HFFc6 (cell line): Measurements from ENCODE around the gene LARGE1. TPM values are rescaled to one million over a fixed set of nuclear protein-coding genes. Genes with fewer than 3 reads are reported as not detected.

Experiments used
- DNase-seq: peaks from one replicate; pipeline ENCODE4 v3.0.0-alpha.2; 2018
- H3K27ac Mint-ChIP-seq: 2 replicates; pipeline ENCODE4 v1.8.0; 2020; ENCODE audit warnings: mild to moderate bottlenecking, mixed read lengths
- H3K27me3 Mint-ChIP-seq: 2 replicates; pipeline ENCODE4 v1.8.0; 2021; ENCODE audit warnings: mild to moderate bottlenecking, moderate library complexity, mixed read lengths; ENCODE audit not compliant: insufficient read depth
- H3K36me3 Mint-ChIP-seq: 2 replicates; pipeline ENCODE4 v1.8.0; 2021; ENCODE audit warnings: low read depth, mixed read lengths
- H3K4me1 Mint-ChIP-seq: 2 replicates; pipeline ENCODE4 v1.8.0; 2020; ENCODE audit warnings: low read depth, mixed read lengths
- H3K4me3 Mint-ChIP-seq: 2 replicates; pipeline ENCODE4 v1.8.0; 2020; ENCODE audit warnings: mild to moderate bottlenecking, moderate library complexity, mixed read lengths
- H3K9me3 Mint-ChIP-seq: 2 replicates; pipeline ENCODE4 v1.8.0; 2020; ENCODE audit warnings: mild to moderate bottlenecking, mixed read lengths
- total RNA-seq, 6 experiments: library from RNA; stranded (reverse); fragmentation: NEBNext Ultra II Directional; extraction: Animal tissue kit (Norgen Biotek cat#: 25700); gene quantifications; 2 replicates in 1 of 6; 3 replicates in 5 of 6; pipeline ENCODE4 v1.2.3, GENCODE V29; 2021
- TF ChIP-seq, protein P1 (sequence below): fragments of 200-600 bp; sonication (generic); IDR thresholded peaks from 2 replicates; pipeline ENCODE4 v1.5.0; 2021; ENCODE audit warnings: antibody characterized with exemption, mild to moderate bottlenecking

Gene LARGE1
- total RNA-seq, 6 experiments from 2014 or later, result 4.9 to 7.3 (median 6.5) TPM

DNA sequence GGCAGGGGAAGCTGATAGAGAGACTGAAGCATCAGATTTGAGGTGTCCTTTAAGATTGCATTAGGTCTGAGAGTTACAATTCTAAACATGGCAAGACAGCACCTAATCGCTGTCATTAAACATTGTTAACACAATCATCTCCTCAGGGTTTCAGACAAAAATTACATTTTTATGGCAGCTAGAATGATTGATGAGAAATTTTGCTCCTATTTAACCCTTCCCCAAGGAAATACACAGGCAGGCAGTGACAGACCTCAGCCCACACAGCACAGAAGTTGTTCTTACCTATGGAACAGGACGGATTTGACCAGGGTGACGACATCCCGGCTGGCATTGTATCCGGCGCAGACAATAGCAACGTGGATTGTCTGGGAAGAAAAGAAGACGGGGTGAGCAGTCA lies 294.3 kb downstream of the LARGE1 start:
- Mint-ChIP-seq H3K9me3 (peaks cover 67% of the 10 kb centered on the region), H3K4me3 (no peak overlapping the region), H3K4me1 (no peaks in the 10 kb centered on the region), H3K27me3 (peaks cover 1% of the 10 kb centered on the region), H3K36me3 (peaks cover 4% of the 10 kb centered on the region; the same call in 1 of the 2 replicates), H3K27ac (no peak overlapping the region)
- TF ChIP-seq, protein P1, sequence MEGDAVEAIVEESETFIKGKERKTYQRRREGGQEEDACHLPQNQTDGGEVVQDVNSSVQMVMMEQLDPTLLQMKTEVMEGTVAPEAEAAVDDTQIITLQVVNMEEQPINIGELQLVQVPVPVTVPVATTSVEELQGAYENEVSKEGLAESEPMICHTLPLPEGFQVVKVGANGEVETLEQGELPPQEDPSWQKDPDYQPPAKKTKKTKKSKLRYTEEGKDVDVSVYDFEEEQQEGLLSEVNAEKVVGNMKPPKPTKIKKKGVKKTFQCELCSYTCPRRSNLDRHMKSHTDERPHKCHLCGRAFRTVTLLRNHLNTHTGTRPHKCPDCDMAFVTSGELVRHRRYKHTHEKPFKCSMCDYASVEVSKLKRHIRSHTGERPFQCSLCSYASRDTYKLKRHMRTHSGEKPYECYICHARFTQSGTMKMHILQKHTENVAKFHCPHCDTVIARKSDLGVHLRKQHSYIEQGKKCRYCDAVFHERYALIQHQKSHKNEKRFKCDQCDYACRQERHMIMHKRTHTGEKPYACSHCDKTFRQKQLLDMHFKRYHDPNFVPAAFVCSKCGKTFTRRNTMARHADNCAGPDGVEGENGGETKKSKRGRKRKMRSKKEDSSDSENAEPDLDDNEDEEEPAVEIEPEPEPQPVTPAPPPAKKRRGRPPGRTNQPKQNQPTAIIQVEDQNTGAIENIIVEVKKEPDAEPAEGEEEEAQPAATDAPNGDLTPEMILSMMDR, result no peak
- DNase-seq, result no peak

DNA sequence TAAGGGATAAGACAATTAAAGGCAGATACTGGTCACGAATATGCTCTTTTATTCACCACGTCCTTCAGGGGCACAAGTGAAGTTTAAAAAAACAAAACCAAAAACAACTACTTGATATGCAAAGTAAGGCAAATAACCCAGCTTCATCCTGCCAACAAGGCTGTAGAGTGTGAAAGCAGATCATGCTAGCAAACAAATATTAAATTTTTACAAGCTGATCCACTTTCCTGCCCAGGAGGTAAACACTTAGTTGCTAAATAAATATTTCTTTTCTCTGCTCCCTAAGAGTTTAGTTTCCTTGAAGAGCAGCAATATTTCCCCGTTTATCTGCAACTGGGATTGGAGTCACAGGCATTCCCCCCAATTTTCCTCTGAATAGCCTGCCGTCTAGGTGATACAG lies 300.2 kb downstream of the LARGE1 start:
- Mint-ChIP-seq H3K27ac (no peak overlapping the region), H3K36me3 (peaks cover 2% of the 10 kb centered on the region), H3K4me1 (no peaks in the 10 kb centered on the region), H3K4me3 (no peak overlapping the region), H3K9me3 (peaks cover 45% of the 10 kb centered on the region), H3K27me3 (no peaks in the 10 kb centered on the region)
- TF ChIP-seq, protein P1, result no peak
- DNase-seq, result no peak

- H3K9me3 Mint-ChIP-seq, result peaks cover 79% of the 10 kb centered on the region
- no peak for DNase-seq
- H3K36me3 Mint-ChIP-seq, result peaks cover 27% of the 10 kb centered on the region
- H3K4me1 Mint-ChIP-seq, result no peaks in the 10 kb centered on the region
- no peak overlapping the region for H3K4me3 Mint-ChIP-seq
- H3K27me3 Mint-ChIP-seq, result peaks cover 3% of the 10 kb centered on the region
- TF ChIP-seq, protein P1, result no peak
- H3K27ac Mint-ChIP-seq, result no peak overlapping the region
These were observed 313.8 kb downstream of the LARGE1 start for GRCh38 chr22:33606504-33606903.

GRCh38 chr22:33605666-33606065 lies 314.6 kb downstream of the LARGE1 start:
- TF ChIP-seq, protein P1, result no peak
- Mint-ChIP-seq H3K36me3 (peaks cover 27% of the 10 kb centered on the region), H3K4me1 (no peaks in the 10 kb centered on the region), H3K27ac (no peak overlapping the region), H3K9me3 (peaks cover 82% of the 10 kb centered on the region), H3K4me3 (no peak overlapping the region), H3K27me3 (peaks cover 3% of the 10 kb centered on the region)
- DNase-seq, result no peak

DNA sequence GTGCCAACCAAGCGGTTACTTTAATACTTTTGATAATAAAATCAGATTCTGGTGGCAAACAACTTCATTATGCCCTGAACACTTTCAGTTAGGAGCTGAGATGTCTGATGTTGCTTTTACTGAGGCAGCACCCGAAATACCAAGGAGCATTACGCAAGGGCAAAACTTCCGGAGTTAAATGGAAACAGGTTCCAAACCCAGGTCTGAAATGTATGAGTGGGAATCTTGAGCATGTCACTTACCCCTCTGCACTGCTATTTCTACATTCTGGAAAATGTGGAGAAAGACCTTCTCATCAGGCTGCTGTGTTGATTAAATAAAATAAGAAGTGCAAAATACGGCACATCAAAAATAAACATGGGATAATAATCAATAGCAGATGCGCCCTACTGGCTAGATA lies 315.1 kb downstream of the LARGE1 start:
- Mint-ChIP-seq H3K4me1 (no peaks in the 10 kb centered on the region), H3K27ac (no peak overlapping the region), H3K36me3 (peaks cover 29% of the 10 kb centered on the region), H3K9me3 (peaks cover 83% of the 10 kb centered on the region), H3K27me3 (peaks cover 4% of the 10 kb centered on the region), H3K4me3 (no peak overlapping the region)
- DNase-seq, result no peak
- TF ChIP-seq, protein P1, result no peak

GRCh38 chr22:33601062-33601461 lies 319.2 kb downstream of the LARGE1 start:
- Mint-ChIP-seq H3K4me3 (no peak overlapping the region), H3K27ac (no peak overlapping the region), H3K9me3 (peaks cover 78% of the 10 kb centered on the region), H3K27me3 (peaks cover 1% of the 10 kb centered on the region; the same call in 1 of the 2 replicates), H3K36me3 (peaks cover 14% of the 10 kb centered on the region), H3K4me1 (no peaks in the 10 kb centered on the region)
- no peak for DNase-seq
- TF ChIP-seq, protein P1, result no peak
